GM23338 (cell line): ENCODE measurements around the gene CTTNBP2.

Experiments
- CREB1 ChIP-seq: fragments of 250-450 bp; sonication (Bioruptor Pico); IDR thresholded peaks from 2 replicates; pipeline ENCODE4 v1.5.0; 2020; ENCODE audit warnings: low read depth, mild to moderate bottlenecking, moderate library complexity
- CTCF ChIP-seq, 2 experiments: fragments of 200-600 bp in 1 of 2; sonication (generic) in 1 of 2; conservative IDR thresholded peaks; 2 replicates each; pipeline versions ENCODE4 v1.5.1 to v1.6.1; 2016 to 2017; ENCODE audit warnings: antibody characterized with exemption in 2 of 2, low read depth in 2 of 2, mild to moderate bottlenecking in 2 of 2, moderate library complexity in 1 of 2
- ETS1 ChIP-seq: IDR thresholded peaks from 2 replicates; pipeline ENCODE4 v1.6.1; 2016; ENCODE audit warnings: antibody characterized with exemption
- EZH2 ChIP-seq: fragments of 200-600 bp; sonication (generic); IDR thresholded peaks from one replicate; pipeline ENCODE4 v1.8.0; 2017; ENCODE audit warnings: antibody characterized with exemption, mild to moderate bottlenecking, low read depth; ENCODE audit not compliant: unreplicated experiment
- EZH2phosphoT487 ChIP-seq: fragments of 200-600 bp; sonication (generic); IDR thresholded peaks from one replicate; pipeline ENCODE4 v1.8.1; 2018; ENCODE audit warnings: antibody characterized with exemption; ENCODE audit not compliant: unreplicated experiment
- JUNB ChIP-seq: IDR thresholded peaks from one replicate; pipeline ENCODE4 v1.6.1; 2016; ENCODE audit warnings: antibody characterized with exemption; ENCODE audit not compliant: unreplicated experiment
- NANOG ChIP-seq: IDR thresholded peaks from 2 replicates; pipeline ENCODE4 v1.6.1; 2016; ENCODE audit warnings: antibody characterized with exemption, borderline replicate concordance
- POLR2AphosphoS5 ChIP-seq: IDR thresholded peaks from 2 replicates; pipeline ENCODE4 v1.6.1; 2016; ENCODE audit warnings: antibody characterized with exemption, low read depth
- TF ChIP-seq, protein P1 (sequence below): IDR thresholded peaks from one replicate; pipeline ENCODE4 v1.6.1; 2018; ENCODE audit warnings: antibody characterized with exemption; ENCODE audit not compliant: unreplicated experiment

GRCh38 chr7:117774943-117775342 lies 98.3 kb downstream of the CTTNBP2 start:
- TF ChIP-seq CTCF (conservative IDR thresholded peaks at IDR 0.05; ENCODE audit: low read depth in 2 of 2) (no peak), EZH2 (no peak), POLR2AphosphoS5 (no peak), NANOG (no peak), CREB1 (no peak), ETS1 (no peak), EZH2phosphoT487 (no peak), JUNB (no peak)
- TF ChIP-seq, protein P1, sequence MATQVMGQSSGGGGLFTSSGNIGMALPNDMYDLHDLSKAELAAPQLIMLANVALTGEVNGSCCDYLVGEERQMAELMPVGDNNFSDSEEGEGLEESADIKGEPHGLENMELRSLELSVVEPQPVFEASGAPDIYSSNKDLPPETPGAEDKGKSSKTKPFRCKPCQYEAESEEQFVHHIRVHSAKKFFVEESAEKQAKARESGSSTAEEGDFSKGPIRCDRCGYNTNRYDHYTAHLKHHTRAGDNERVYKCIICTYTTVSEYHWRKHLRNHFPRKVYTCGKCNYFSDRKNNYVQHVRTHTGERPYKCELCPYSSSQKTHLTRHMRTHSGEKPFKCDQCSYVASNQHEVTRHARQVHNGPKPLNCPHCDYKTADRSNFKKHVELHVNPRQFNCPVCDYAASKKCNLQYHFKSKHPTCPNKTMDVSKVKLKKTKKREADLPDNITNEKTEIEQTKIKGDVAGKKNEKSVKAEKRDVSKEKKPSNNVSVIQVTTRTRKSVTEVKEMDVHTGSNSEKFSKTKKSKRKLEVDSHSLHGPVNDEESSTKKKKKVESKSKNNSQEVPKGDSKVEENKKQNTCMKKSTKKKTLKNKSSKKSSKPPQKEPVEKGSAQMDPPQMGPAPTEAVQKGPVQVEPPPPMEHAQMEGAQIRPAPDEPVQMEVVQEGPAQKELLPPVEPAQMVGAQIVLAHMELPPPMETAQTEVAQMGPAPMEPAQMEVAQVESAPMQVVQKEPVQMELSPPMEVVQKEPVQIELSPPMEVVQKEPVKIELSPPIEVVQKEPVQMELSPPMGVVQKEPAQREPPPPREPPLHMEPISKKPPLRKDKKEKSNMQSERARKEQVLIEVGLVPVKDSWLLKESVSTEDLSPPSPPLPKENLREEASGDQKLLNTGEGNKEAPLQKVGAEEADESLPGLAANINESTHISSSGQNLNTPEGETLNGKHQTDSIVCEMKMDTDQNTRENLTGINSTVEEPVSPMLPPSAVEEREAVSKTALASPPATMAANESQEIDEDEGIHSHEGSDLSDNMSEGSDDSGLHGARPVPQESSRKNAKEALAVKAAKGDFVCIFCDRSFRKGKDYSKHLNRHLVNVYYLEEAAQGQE: no peak
